Gastroesophageal sphincter (tissue), 3 donors: ENCODE measurements around the gene TESMIN.

Experiments
- EP300 ChIP-seq: sonication (generic); formaldehyde crosslinking; IDR thresholded peaks from one replicate; pipeline ENCODE4 v1.6.1; 2017; ENCODE audit warnings: antibody characterized with exemption, mild to moderate bottlenecking
- POLR2A ChIP-seq, 2 donors: fragments of 450-650 bp; IDR thresholded peaks; one replicate each; pipeline ENCODE4 v1.6.1; 2017; ENCODE audit warnings: antibody characterized with exemption in 2 of 2, mild to moderate bottlenecking in 2 of 2, moderate library complexity in 1 of 2
- POLR2AphosphoS5 ChIP-seq: sonication (generic); formaldehyde crosslinking; IDR thresholded peaks from one replicate; pipeline ENCODE4 v1.6.1; 2017; ENCODE audit warnings: antibody characterized with exemption
- TF ChIP-seq, protein P1 (sequence below), 4 experiments: fragments of 200-600 bp in 2 of 4; fragments of 450-650 bp in 2 of 4; sonication (generic) in 1 of 4; IDR thresholded peaks; one replicate each; pipeline ENCODE4 v1.5.1; 2017 to 2019; ENCODE audit warnings: antibody characterized with exemption in 4 of 4, mild to moderate bottlenecking in 2 of 4, moderate library complexity in 2 of 4

DNA sequence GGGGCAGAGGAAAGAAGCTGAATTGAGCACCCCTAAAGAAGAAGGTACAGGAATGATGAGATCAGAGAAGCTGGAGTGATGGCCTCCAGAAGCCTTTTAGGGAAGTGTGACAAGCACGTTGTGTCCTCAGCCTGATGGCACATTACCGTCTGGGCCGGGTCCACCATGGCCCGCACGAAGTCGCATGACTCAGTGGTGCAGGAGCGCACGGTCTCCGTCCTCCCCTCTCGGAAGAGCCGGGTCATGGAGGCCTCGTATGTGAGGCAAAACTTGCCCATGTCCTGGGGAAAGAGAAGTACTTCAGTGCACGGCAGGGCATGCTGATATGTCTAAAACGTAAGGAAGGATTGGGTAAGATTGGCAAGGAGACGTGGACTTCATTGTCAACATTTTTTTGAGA, 11.2 kb upstream of the TESMIN start:
- TF ChIP-seq, protein P1, sequence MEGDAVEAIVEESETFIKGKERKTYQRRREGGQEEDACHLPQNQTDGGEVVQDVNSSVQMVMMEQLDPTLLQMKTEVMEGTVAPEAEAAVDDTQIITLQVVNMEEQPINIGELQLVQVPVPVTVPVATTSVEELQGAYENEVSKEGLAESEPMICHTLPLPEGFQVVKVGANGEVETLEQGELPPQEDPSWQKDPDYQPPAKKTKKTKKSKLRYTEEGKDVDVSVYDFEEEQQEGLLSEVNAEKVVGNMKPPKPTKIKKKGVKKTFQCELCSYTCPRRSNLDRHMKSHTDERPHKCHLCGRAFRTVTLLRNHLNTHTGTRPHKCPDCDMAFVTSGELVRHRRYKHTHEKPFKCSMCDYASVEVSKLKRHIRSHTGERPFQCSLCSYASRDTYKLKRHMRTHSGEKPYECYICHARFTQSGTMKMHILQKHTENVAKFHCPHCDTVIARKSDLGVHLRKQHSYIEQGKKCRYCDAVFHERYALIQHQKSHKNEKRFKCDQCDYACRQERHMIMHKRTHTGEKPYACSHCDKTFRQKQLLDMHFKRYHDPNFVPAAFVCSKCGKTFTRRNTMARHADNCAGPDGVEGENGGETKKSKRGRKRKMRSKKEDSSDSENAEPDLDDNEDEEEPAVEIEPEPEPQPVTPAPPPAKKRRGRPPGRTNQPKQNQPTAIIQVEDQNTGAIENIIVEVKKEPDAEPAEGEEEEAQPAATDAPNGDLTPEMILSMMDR (IDR thresholded peaks at IDR 0.05), result no peak
- TF ChIP-seq POLR2AphosphoS5 (no peak), POLR2A (IDR thresholded peaks at IDR 0.05) (no peak), EP300 (no peak)
